HG02943 (cell line): ENCODE measurements around the gene NENF.
"Not testable (repeated sequence)": the region's sequence is repeated elsewhere in the genome, so short reads cannot be mapped to it uniquely, and the experiment has no call there.

ENCODE experiments used
- ATAC-seq: cut with Tn5 transposase; IDR thresholded peaks from one replicate; pipeline ENCODE4 v1.9.1; 2021; ENCODE audit warnings: mild to moderate bottlenecking, low read depth, moderate library complexity; ENCODE audit not compliant: unreplicated experiment

NENF gene

DNA sequence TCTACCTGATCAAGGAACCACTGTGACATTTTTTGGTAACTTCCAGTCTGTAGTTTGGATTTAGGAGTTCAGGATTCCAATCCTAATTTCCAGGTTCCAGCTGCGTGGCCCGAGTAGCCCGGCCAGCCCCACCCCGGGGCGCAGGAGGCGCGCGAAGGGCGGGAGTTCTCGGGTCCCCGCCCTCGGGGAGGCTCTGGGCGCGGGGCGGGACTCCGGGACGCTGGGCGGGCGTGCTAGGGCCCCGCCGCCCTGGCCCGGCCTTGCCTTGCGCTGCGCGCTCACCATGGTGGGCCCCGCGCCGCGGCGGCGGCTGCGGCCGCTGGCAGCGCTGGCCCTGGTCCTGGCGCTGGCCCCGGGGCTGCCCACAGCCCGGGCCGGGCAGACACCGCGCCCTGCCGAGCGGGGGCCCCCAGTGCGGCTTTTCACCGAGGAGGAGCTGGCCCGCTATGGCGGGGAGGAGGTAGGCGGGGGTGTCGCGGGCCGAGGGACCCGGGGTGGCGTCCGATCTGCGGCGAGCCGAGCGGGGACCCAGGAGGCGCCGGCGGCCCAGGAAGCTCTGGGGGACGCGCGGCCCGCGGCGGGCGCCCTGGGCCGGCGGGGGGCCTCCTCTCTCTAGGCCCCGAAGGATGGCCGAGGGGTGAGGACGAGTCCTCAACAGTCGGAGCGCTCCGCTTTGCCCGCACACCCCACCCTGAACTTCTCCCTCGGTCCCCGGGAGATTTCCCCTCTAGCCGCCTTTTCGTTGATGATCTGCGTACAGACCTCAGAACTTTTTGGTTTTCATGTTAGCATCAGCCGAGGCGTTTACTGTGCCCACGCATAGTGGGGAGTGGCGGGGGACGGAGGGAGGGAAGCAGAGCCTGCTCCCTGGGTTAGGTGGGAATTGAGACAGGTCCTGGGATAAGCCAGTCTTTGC lies at the start of gene NENF:
NENF (plus strand) TSS at position 260 of the 916 bp plus-strand sequence; CDS start at position 284, 24 bp downstream.
- peak; percentile 89 for ATAC-seq

DNA sequence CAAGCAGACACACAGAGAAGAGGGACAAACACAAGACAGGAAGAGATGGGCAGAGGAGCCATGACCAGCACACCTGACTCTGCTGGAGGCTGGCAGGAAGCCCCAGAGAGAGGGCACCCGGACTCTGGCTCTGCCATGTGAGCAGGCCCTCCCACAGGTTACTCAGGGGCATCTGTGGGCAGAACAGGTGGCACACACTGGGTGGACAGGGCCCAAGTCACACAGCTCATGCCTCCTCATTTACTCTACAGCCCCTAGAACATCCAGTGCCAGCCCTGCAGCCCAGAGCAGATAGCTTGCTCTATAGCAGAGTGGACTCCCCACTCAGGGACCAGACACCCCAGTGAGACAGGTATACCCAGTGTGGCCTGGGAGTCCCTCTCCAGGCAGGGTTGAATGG lies 46.7 kb upstream of the NENF start:
- ATAC-seq, result no peak

DNA sequence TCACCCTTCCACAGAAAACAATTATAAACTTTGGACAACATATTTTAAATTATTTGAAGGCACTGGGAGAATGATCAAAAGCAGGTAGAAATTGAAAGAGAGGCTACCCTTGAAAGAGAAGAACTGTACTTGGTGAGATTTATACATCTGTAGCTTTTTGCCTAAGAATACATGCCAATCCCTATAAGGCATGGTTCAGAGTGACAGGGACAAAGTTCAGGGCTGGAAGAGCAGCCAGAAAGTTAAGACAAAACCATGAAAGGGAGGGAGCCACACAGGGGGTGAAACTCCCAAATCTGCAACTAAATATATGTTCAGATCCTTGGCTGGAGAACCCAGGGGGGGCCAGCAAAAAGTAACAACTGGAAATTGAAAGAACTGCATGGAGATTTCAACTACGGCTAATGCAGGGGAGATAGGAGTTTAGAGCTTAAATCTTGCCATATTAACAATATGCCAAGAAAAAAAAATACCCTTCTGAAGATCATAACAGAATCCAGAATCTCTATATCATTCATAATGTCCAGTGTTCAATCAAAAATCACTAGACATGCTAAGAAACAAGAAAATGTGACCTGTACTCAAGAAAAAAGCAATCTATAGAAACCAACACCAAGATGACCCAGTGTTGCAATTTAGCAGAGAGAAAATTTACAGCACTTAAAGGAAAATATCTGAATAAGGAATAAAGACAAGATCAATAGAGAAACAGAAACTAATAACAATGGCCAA lies 43.6 kb upstream of the NENF start:
- no peak for ATAC-seq

DNA sequence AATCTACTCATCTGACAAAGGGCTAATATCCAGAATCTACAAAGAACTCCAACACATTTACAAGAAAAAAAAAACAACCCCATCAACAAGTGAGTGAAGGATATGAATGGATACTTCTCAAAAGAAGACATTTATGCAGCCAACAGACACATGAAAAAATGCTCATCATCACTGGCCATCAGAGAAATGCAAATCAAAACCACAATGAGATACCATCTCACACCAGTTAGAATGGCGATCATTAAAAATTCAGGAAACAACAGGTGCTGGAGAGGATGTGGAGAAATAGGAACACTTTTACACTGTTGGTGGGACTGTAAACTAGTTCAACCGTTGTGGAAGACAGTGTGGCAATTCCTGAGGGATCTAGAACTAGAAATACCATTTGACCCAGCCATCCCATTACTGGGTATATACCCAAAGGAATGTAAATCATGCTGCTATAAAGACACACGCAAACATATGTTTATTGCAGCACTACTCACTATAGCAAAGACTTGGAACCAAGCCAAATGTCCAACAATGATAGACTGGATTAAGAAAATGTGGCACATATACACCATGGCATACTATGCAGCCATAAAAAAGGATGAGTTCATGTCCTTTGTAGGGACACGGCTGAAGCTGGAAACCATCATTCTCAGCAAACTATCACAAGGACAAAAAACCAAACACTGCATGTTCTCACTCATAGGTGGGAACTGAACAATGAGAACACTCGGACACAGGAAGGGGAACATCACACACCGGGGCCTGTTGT lies 36.9 kb upstream of the NENF start:
- not testable (repeated sequence) for ATAC-seq

DNA sequence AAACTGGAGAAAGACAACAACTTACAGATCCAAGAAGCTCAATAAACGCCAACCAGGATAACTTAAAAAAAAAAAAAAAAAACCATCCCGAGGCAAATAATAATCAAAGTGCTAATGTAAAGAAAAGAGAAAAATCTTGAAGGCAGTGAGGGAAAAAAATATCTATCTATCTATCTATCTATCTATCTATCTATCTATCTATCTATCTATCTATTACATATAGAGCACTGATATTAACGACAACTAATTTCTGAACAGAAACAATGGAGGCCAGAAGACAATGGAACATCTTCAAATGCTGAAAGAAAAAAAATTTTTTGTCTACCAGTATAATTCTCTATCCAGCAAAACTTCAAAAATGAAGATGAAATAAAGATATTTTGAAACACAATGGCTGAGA lies 36.1 kb upstream of the NENF start:
- ATAC-seq, result no peak

DNA sequence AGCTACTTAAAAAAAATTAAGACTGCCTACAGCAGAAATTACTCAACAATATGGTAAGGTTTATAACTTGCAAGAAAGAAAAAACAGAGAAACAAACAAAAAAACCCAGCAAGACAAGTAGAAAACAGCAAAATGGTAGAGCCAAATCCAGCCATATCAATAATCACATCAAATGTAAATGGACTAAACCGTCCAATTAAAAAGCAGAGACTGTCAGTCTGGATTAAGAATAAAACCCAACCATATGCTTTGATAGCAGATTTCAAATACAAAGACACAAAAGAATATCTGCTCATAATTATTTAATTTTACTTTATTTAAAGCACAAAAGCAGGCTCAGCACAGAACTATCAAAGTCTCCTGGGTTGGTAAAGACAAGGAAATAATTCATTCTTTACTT lies 35.5 kb upstream of the NENF start:
- no peak for ATAC-seq

DNA sequence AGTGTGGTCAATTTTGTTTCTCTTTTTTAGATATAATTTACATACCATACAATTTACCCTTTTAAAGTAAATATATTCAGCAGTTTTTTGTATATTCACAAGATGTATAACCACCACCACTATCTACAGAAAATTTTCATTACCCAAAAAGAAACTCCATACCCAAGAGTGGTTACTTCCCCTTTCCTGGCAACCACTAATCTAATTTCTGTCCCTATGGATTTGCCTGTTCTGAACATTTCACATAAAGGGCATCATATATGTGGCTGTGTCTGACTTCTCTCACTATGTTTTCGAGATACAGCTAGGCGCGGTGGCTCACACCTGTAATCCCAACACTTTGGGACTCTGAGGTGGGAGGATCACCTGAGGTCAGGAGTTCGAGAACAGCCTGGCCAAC lies 31.7 kb upstream of the NENF start:
- no peak for ATAC-seq

DNA sequence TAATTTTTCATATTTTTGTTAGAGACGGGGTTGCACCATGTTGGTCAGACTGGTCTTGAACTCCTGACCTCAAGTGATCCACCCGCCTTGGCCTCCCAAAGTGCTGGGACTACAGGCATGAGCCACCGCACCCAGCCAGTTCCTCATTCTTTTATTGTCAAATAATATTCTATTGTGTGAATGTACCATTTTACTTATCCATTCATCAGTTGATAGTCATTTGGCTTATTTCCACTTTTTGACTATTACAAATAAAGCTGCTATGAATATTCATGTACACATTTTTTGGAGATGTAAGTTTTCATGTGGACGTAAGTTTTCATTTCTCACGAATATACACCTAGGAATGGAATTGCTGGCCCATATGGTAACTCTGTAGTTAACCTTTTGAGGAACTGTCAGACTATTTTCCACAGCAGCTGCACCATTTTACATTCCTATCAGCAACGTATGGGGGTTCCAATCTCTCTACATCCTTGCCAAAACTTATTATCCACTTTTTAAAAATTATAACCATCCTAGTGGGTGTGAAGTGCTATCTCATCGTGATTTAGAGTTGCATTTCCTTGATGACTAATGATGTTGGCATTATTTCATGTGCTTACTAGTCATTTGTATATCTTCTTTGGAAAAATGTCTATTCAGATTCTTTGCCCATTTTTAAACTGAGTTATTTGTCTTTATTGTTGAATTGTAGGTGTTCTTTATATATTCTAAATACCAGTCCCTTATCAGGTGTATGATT lies 30.7 kb upstream of the NENF start:
- no peak for ATAC-seq

DNA sequence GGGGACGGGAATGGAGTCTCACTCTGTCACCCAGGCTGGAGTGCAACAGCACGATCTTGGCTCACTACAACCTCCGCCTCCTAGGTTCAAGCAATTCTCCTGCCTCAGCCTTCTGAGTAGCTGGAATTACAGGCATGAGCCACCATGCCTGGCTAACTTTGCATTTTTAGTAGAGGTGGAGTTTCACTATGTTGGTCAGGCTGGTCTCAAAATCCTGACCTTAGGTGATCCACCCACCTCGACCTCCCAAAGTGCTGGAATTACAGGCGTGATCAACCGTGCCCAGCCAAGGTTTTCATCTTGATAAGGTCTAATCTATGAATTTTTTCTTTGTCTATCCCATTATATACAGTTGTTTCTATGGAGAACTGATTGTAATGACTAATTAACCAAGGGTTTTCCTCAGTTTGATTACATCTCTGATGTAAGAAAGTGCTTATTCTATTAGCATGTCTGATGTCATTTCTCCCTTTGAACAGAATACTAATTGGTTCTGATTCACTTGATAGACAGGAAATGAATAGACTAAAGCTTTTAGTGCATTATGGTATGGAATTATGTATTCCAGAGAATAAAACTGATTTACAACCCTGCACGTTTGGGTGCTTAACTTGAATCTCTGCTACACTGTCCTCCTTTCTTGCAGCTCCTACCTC lies 29.9 kb upstream of the NENF start:
- no peak for ATAC-seq

DNA sequence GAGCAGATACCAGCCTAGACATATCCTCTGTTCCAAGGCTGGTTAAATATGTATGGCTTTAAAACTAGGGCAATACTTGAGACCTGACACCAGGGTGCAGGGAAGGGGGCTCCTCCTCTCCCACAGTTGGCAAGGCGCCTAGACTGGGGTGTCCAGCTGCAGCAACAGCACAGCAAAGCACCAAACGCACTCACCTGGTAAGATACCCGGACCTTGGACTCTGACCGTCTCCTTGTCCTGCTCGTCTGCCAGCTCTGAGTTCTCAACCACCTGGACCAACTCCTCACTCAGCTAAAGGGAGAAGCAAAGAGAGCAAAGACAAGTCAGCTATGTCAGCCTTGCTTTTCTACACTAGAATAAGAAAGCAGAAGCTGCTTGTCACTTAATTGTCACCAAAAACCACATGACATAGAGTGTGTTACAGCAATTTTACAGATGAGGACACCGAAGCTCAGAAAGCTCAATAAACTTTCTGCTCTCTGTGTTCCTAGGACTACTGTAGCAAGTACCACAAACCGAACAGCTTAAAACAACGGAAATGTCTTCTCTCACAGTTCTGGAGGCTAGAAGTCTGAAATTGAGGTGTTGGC lies 22.4 kb upstream of the NENF start:
- ATAC-seq, result no peak

DNA sequence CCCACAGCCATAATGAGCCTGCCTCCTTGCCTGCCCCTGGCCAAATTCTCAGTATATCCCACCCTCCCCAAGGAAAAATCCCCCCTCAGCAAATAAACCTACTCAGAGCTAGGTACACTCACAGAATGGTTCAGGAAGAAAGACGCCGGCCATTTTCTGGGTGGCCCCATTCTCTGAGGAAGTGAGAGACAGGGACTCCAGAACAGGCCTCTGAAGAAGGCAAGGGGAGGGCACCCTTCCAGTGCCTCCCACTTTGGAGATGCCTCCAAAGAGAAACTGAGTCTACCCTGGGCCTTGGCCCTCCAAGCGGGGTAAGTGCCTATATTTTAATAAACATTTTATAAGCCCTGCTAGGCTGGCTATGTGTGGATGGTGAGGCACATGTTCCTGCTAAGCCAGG lies 20.3 kb upstream of the NENF start:
- ATAC-seq, result no peak

DNA sequence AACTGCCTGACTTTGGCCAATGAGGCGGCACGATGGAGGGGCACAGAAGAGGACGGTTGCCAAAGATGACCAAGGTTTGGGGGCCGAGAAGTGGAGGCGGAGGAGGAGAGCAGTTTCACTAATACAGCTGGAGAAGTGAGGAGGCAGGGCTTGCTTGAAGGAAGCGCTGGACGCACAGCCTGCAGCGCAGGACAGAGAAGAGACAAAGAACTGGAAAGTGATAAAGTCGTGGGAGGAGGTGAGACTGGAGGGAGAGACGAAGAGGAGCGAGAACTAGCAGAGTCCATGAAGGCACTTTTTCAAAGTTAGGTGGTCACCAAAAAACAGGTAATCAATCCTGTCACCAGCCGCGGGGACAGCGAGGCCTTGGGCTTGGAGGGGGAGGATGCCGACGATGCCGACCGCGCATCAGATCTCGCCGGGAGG lies 18.8 kb upstream of the NENF start:
- ATAC-seq, result peak; percentile 6

DNA sequence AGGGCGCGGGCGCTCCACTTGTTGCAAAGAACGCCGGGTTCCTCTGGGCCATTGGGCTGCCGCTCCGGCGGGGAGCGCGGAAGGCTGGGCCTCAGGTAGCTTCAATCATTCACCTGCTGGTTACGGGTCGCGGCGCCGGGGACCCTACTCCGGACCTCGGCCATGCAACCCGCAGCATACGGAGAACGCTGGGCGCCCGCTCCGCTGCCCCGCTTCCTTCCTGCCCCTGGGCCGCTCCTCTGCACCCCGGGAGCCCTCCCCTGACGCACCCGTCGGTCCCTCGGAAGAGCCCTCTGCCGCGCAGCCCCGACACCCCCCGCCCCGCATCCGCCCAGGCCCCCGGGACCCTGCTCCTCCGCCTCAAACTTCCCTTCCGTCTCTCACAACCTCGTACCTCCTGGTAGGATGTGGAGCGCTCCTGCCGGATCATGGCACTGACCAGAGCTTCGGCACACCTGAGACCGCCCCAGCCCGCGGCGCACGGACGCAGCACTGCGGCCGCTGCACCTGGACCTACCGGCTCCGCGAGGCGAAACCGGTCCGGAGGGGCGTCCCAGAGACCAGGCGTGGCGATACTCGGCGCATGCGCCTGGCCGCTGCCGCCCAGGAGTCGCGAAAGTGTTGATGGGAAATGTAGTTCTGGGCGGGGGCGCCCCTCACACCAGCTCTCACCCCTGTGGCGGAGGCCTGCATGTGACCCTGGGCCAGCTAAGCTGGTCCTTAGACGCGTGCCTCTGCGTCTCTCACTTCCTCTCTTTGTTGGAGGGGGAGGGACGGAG lies 18.2 kb upstream of the NENF start, which contains the start of gene PACC1:
PACC1 (minus strand) TSS at position 559 of the 779 bp plus-strand sequence; CDS start at position 430, 129 bp downstream.
- peak; percentile 96 for ATAC-seq

DNA sequence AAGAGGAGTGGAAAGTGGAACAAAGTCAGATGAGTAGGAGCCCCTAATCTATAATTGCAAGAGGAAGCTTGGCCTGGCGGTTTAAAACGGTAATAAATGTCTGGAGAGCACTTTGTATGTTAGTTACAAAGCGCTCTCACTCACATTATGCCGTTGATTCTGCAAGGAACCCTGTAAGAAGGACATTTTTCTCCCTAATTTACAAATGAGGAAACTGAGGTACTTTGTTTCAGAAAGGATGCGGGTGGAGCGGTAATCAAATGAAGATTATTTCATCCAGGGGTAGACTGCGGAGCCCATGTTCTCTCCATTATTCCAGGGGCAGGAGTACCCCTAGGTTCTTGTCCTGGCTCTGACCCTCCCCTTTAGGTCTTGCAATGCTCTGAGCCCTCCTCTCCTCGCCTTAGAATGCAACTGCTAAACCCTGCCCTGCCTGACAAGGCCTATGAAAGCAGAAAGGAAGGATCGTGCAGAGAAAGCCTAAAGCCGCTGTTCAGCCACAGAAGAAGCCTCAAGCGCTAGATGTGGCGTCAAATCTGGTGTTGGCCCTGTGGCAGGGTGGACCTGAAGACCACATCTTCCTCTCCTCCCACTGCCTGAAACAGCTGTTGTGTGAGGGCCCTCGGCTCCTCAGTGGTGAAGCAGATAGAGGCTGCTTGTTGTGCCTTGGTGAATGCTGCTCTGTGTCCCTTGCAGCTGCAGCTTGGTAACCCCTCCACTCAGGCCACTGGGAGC lies 17.4 kb upstream of the NENF start:
- ATAC-seq, result peak; percentile 23

DNA sequence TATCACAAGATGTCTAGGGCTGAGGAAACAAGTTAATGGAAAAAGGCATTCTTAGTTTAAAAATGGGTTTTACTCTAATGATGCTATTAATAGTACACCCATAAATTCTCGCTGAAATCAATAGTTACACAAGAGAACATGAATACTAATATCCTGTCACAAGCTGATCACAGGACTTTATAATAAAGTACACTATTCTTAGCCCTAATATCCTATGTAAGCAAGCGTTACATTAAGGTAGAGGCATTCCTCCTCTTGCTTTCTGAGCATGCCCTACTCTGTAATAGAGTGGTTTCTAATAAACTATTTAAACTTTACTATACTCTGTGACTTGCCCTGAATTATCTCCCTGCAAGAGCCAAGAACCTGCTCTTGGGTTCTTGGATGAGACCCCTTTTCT lies 11.6 kb upstream of the NENF start:
- no peak for ATAC-seq

DNA sequence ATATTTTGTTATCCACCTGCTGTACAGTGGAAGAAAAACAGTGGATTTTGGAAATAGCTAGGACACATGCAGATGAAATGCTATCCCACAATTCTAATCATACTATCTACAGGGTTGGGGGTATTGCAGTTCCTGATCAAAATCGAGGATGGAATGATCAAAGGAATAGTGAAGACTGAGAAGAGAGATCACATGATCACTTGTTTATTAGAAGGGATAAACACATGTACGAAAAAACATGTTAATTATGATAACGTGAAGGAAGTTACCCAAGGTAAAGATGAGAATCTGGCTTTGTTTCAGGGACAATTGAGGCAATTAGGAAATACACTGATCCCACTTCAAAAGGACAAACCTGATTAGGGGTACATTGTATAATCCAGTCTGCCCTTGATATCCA lies 8.8 kb upstream of the NENF start:
- ATAC-seq, result no peak

DNA sequence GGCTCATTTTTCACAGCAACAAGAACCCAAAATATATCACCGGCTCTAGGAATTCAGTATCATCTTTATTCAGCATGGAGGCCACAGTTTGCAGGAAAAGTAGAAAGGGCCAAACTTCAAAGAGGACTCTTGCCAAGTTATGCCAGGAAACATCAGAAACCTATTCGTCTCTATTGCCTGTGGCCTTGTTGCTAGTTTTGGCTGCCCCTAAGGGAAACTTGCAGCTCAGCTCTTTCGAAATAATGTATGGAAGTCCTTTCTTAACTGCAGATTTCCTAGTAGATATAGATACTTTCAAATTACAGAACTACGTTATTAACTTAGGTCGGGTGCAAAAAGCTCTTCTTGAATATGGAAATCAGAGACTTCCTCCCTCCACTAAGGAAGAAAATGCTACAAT lies 4.2 kb upstream of the NENF start:
- ATAC-seq, result no peak

DNA sequence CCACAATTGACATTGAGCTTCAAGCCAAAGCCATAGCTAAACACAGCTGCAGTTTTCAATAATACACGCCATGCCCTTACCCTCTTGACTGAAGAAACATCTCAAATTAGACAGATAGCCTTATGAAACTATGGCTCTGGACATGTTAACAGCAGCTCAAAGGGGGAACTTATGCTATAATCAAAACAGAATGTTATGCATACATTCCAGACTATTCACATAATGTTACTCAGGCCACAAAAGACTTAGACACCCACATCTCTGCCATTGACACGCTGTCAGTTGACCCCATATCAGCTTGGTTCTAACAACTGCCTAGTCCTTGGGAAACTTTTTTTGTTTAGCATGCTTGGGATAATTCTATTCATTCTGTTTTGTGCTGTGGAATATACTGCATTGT lies 2.3 kb upstream of the NENF start:
- no peak for ATAC-seq
